ENCODE measurements around the gene INTS2.
"Not testable (repeated sequence)": the region's sequence is repeated elsewhere in the genome, so short reads cannot be mapped to it uniquely, and the experiment has no call there.

GRCh38 chr17:61826198-61826597 is 101.6 kb downstream of the INTS2 start:
- TF ChIP-seq, protein P1, sequence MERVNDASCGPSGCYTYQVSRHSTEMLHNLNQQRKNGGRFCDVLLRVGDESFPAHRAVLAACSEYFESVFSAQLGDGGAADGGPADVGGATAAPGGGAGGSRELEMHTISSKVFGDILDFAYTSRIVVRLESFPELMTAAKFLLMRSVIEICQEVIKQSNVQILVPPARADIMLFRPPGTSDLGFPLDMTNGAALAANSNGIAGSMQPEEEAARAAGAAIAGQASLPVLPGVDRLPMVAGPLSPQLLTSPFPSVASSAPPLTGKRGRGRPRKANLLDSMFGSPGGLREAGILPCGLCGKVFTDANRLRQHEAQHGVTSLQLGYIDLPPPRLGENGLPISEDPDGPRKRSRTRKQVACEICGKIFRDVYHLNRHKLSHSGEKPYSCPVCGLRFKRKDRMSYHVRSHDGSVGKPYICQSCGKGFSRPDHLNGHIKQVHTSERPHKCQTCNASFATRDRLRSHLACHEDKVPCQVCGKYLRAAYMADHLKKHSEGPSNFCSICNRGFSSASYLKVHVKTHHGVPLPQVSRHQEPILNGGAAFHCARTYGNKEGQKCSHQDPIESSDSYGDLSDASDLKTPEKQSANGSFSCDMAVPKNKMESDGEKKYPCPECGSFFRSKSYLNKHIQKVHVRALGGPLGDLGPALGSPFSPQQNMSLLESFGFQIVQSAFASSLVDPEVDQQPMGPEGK (CRISPR knock-in tag; IDR thresholded peaks at IDR 0.05; ENCODE audit: borderline replicate concordance): not testable (repeated sequence)
- TF ChIP-seq ZNF565 (CRISPR knock-in tag; conservative IDR thresholded peaks at IDR 0.05; ENCODE audit: low read depth); PPARA (CRISPR knock-in tag; IDR thresholded peaks at IDR 0.05; ENCODE audit: borderline replicate concordance): not testable (repeated sequence)
